OCI-LY3 (cell line): ENCODE measurements around the gene ASNS.

Experiments
- H2AFZ ChIP-seq: fragments of 200-600, 300-600 bp; shearing (Covaris generic); 2 replicates; pipeline ENCODE4 v1.6.0; 2014; ENCODE audit warnings: antibody characterized with exemption, low read depth, low read length
- H3K27ac ChIP-seq: fragments of 200-600, 300-600 bp; sonication (generic); 2 replicates; pipeline ENCODE4 v1.5.1; 2014; ENCODE audit warnings: mild to moderate bottlenecking, low read length, moderate library complexity, mixed read lengths
- H3K27me3 ChIP-seq: fragments of 200-600, 300-600 bp; sonication (generic); 2 replicates; pipeline ENCODE4 v1.6.1; 2014; ENCODE audit warnings: low read depth, low read length, mixed read lengths
- H3K36me3 ChIP-seq: fragments of 200-600, 300-600 bp; sonication (generic); replicated peaks from 2 replicates; pipeline ENCODE3; 2014; ENCODE audit warnings: low read depth, low read length, mixed read lengths
- H3K4me1 ChIP-seq: fragments of 300-600, 200-600 bp; sonication (generic); 2 replicates; pipeline ENCODE4 v1.6.1; 2014; ENCODE audit warnings: low read length, mixed read lengths
- H3K4me2 ChIP-seq: fragments of 200-600, 300-600 bp; sonication (generic); 2 replicates; pipeline ENCODE4 v1.6.1; 2014; ENCODE audit warnings: low read length, mixed read lengths
- H3K4me3 ChIP-seq: fragments of 300-600, 200-600 bp; sonication (generic); 2 replicates; pipeline ENCODE4 v1.5.1; 2014; ENCODE audit warnings: antibody characterized with exemption, mild to moderate bottlenecking, low read length, moderate library complexity
- H3K79me2 ChIP-seq: fragments of 300-600, 200-600 bp; shearing (Covaris generic); 2 replicates; pipeline ENCODE4 v1.6.1; 2014; ENCODE audit warnings: mild to moderate bottlenecking, low read length, mixed read lengths
- H3K9ac ChIP-seq: fragments of 300-600, 200-600 bp; shearing (Covaris generic); 2 replicates; pipeline ENCODE4 v1.6.0; 2014; ENCODE audit warnings: mild to moderate bottlenecking, low read length, moderate library complexity
- H3K9me3 ChIP-seq: fragments of 200-600, 300-600 bp; shearing (Covaris generic); 2 replicates; pipeline ENCODE4 v1.6.1; 2014; ENCODE audit warnings: low read length, mixed read lengths; ENCODE audit not compliant: insufficient read depth
- H4K20me1 ChIP-seq: fragments of 200-600, 300-600 bp; sonication (generic); 2 replicates; pipeline ENCODE4 v1.6.1; 2016; ENCODE audit warnings: low read length, mixed read lengths; ENCODE audit not compliant: insufficient read depth
- CTCF ChIP-seq: fragments of 200-600, 300-600 bp; sonication (generic); IDR thresholded peaks from 2 replicates; pipeline ENCODE4 v1.5.1; 2014; ENCODE audit warnings: antibody characterized with exemption, low read length, low read depth
- EZH2phosphoT487 ChIP-seq: fragments of 200-600 bp; shearing (Covaris generic); IDR thresholded peaks from 2 replicates; pipeline ENCODE4 v1.6.1; 2018; ENCODE audit warnings: antibody characterized with exemption, mixed run types, low read depth

The ASNS gene

GRCh38 chr7:97865104-97865503 lies 7.1 kb downstream of the ASNS start:
- Histone ChIP-seq H4K20me1 (no peaks in the 10 kb centered on the region), H3K9ac (no peak overlapping the region), H3K27ac (no peak overlapping the region), H3K9me3 (no peaks in the 10 kb centered on the region), H3K4me1 (no peaks in the 10 kb centered on the region), H2AFZ (no peak overlapping the region), H3K27me3 (no peaks in the 10 kb centered on the region), H3K4me3 (no peak overlapping the region), H3K79me2 (0 out of 2 replicates have a peak, but pooled peaks cover 3% of the 10 kb centered on the region), H3K36me3 (peaks cover 2% of the 10 kb centered on the region), H3K4me2 (no peak overlapping the region)
- TF ChIP-seq EZH2phosphoT487 (no peak), CTCF (no peak)

- Histone ChIP-seq H3K4me1 (no peaks in the 10 kb centered on the region), H3K79me2 (no peaks in the 10 kb centered on the region), H3K4me3 (no peak overlapping the region), H3K9ac (no peak overlapping the region), H3K27me3 (no peaks in the 10 kb centered on the region), H3K27ac (no peak overlapping the region), H2AFZ (no peak overlapping the region), H3K9me3 (no peaks in the 10 kb centered on the region), H4K20me1 (no peaks in the 10 kb centered on the region), H3K4me2 (no peak overlapping the region), H3K36me3 (peaks cover 18% of the 10 kb centered on the region)
- TF ChIP-seq CTCF (no peak), EZH2phosphoT487 (no peak)
Observed at GRCh38 chr7:97859606-97860204, 12.5 kb downstream of the ASNS start.

GRCh38 chr7:97858221-97858620 lies 14.0 kb downstream of the ASNS start:
- Histone ChIP-seq H3K4me1 (no peaks in the 10 kb centered on the region), H3K9ac (no peak overlapping the region), H3K36me3 (peaks cover 27% of the 10 kb centered on the region), H3K4me3 (no peak overlapping the region), H3K9me3 (no peaks in the 10 kb centered on the region), H4K20me1 (no peaks in the 10 kb centered on the region), H3K4me2 (no peak overlapping the region), H3K27me3 (no peaks in the 10 kb centered on the region), H3K79me2 (no peaks in the 10 kb centered on the region), H2AFZ (no peak overlapping the region), H3K27ac (no peak overlapping the region)
- TF ChIP-seq CTCF = no peak
- TF ChIP-seq EZH2phosphoT487 = no peak

- Histone ChIP-seq H3K27me3 (no peaks in the 10 kb centered on the region), H2AFZ (no peak overlapping the region), H3K4me3 (no peak overlapping the region), H3K4me1 (no peaks in the 10 kb centered on the region), H3K4me2 (no peak overlapping the region), H3K27ac (no peak overlapping the region), H4K20me1 (no peaks in the 10 kb centered on the region), H3K36me3 (peaks cover 33% of the 10 kb centered on the region), H3K9me3 (no peaks in the 10 kb centered on the region), H3K79me2 (no peaks in the 10 kb centered on the region), H3K9ac (no peak overlapping the region)
- TF ChIP-seq CTCF (no peak), EZH2phosphoT487 (no peak)
Observed at GRCh38 chr7:97857544-97857943, 14.7 kb downstream of the ASNS start.
